ENCODE results near the gene ZDHHC14.

- TF ChIP-seq EZH2 (IDR thresholded peaks at IDR 0.05; ENCODE audit: low read length) = no peak
- TF ChIP-seq CTCF (optimal IDR thresholded peaks at IDR 0.05 in 1 of 3, IDR thresholded peaks at IDR 0.05 in 1 of 3, conservative IDR thresholded peaks at IDR 0.05 in 1 of 3; ENCODE audit: extremely low read depth in 1 of 3, insufficient read depth in 2 of 3, low read length in 3 of 3) = no peak
Measured at GRCh38 chr6:157429248-157429647, 48.3 kb downstream of the ZDHHC14 start.
